ENCODE measurements around the gene CISH. TPM values are rescaled to one million over a fixed set of nuclear protein-coding genes. Genes with fewer than 3 reads are reported as not detected.

The CISH gene
- total and polyA plus RNA-seq, 9 of the 15 experiments (the other 6 are each of a cell fraction or from before 2014, with no cell fraction given): 1.7 to 47.7 (median 18.3) TPM

GRCh38 chr3:50617096-50617791 is 5.7 kb upstream of the CISH start, which contains the start of gene MAPKAPK3 (continued):
- no peak for TF ChIP-seq CHD7 (IDR thresholded peaks at IDR 0.05; ENCODE audit: low read depth, low read length)
- TF ChIP-seq ZNF121 (CRISPR knock-in tag; conservative IDR thresholded peaks at IDR 0.05): no peak
- TF ChIP-seq SRF (CRISPR knock-in tag; IDR thresholded peaks at IDR 0.05): no peak
- TF ChIP-seq KLF10 (CRISPR knock-in tag; IDR thresholded peaks at IDR 0.05): no peak
- TF ChIP-seq YY1 (IDR thresholded peaks at IDR 0.05; ENCODE audit: borderline replicate concordance in 1 of 3, control insufficient read depth in 1 of 3, extremely low read depth in 1 of 3, insufficient read depth in 3 of 3, insufficient read length in 1 of 3, insufficient replicate concordance in 2 of 3, low read depth in 1 of 3, low read length in 2 of 3): peak in 1 of 3 experiments; percentile 21
- no peak for TF ChIP-seq ZNF280A (IDR thresholded peaks at IDR 0.05; ENCODE audit: low read depth, partially characterized antibody)
- no peak for TF ChIP-seq ARHGAP35 (IDR thresholded peaks at IDR 0.05; ENCODE audit: partially characterized antibody)
- TF ChIP-seq L3MBTL2 (IDR thresholded peaks at IDR 0.05): peak; percentile 40; the same call in 1 of the 2 replicates
- TF ChIP-seq ETS2 (tag; IDR thresholded peaks at IDR 0.05; ENCODE audit: borderline replicate concordance, poor library complexity, severe bottlenecking): no peak
- TF ChIP-seq NEUROD1 (IDR thresholded peaks at IDR 0.05; ENCODE audit: borderline replicate concordance, low read depth, low read length, partially characterized antibody): no peak
- TF ChIP-seq ESRRB (CRISPR knock-in tag; IDR thresholded peaks at IDR 0.05; ENCODE audit: borderline replicate concordance): no peak
- TF ChIP-seq GATAD2A (IDR thresholded peaks at IDR 0.05): no peak
- no peak for TF ChIP-seq ZFPM2 (CRISPR knock-in tag; IDR thresholded peaks at IDR 0.05)
- TF ChIP-seq ZBTB7A (IDR thresholded peaks at IDR 0.05; ENCODE audit: borderline replicate concordance, control insufficient read depth, low read depth, low read length): peak; percentile 48; the same call in 1 of the 2 replicates

Measured in K562 (cell line).